DMS79 treated with DMSO at 0.1 percent for 48 hours (cell line): ENCODE measurements around the gene CHMP1B.
A peak's percentile ranks its signal among the peaks of the same experiment; 100 is the strongest.
"Not testable (repeated sequence)": the region's sequence is repeated elsewhere in the genome, so short reads cannot be mapped to it uniquely, and the experiment has no call there.

ENCODE experiments used
- DNase-seq: peaks from one replicate; lab custom pipeline; 2025; lab: John Stamatoyannopoulos, UW

The CHMP1B gene

DNA sequence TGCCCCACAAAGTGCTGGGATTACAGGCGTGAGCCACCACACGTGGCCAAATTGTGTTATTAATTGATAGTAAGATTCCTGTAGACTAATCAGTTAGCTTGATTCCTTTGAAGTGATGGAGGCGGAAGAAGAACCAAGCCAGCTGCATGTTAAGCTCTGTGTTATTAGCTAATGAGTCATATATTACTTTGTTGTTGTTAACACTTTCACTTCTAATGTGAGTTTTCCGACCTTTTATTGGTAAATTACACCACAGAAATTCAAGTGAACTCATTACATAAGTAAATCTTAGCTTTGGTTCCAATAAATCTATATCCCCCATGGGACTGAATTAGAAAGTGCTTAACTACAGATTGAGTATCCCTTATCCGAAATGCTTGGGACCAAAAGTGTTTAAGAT lies 20.3 kb downstream of the CHMP1B start:
- no peak for DNase-seq

DNA sequence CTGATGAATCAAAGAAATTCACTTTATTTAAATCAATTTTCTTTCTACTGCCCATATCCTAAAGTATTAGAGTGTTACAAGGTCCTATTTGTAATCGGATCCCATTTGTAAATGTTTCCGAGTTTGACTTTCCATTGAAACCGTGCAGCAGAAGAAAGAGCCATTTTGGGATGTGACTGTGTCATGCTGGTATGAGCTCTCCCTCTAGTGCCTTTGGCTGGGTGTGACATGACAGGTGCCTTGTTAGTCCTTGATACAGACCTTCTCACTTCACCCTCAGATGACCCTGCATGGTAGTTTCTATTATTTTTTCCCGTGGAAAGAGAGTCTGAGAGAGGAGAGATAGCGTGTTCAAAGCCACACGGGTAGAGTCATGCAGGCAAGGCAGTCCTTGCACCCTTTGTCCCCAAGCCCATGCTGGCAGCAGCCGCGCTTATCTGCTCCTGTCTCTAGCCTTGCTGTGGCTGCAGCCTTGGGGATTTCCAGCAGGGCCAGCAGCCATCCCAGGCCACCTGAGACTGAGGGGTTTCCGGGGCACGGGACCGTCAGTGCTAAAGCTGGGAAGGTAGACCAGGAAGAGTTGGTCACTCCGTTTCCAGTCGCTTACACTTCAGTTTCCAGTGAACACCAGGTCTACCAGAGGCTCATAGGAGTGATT lies 21.4 kb downstream of the CHMP1B start:
- peak; percentile 16 for DNase-seq

DNA sequence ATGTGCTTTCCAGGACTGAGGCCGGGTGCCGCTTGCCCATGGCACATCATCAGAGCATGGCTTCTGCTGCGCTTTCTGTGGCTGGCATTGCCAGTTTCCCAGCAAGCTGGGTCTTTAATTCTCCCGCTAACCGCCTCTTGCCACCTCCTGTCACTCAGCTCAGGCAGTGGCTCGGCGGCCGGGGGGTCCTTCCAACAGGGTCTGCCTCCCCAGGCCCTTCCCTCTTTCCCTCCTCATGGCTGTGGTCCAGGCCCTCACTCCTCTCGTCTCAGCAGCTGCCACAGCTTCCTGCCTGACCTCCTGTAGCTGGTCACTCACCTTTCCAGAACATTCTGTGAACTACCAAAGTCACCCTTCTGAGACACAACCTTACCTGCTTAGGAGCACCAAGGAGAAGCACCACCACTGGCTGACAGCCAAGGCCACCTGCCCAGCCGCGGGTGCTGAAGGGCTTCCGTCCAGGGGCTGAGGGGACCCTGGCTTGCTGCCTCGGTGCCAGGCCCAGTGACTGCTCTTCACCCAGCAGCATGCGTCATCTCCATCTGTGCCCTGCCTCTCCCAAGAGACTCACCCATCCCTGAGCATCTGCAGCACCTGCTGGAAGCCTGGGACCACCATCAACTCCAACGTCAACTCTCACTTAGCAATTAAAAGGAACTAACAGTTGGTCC lies 22.6 kb downstream of the CHMP1B start:
- DNase-seq = no peak

DNA sequence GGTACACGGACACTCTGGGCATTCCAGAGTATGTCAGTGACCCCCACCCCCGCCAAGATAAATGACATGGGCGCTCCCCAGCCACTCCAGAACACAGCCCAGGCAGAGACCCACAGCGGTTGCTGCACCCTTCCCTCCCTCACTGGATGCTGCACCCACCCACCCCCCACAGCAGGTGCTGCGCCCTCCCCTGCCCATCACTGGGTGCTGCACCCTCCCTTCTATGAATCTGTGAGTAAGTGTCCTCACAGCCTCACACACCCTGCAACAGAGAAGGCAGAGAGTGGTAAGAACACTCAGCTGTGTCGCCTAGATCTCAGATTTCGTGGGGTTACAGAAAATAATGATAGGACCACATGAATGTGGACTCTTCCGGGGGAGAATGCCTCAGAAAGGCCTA lies 23.5 kb downstream of the CHMP1B start:
- DNase-seq = no peak

DNA sequence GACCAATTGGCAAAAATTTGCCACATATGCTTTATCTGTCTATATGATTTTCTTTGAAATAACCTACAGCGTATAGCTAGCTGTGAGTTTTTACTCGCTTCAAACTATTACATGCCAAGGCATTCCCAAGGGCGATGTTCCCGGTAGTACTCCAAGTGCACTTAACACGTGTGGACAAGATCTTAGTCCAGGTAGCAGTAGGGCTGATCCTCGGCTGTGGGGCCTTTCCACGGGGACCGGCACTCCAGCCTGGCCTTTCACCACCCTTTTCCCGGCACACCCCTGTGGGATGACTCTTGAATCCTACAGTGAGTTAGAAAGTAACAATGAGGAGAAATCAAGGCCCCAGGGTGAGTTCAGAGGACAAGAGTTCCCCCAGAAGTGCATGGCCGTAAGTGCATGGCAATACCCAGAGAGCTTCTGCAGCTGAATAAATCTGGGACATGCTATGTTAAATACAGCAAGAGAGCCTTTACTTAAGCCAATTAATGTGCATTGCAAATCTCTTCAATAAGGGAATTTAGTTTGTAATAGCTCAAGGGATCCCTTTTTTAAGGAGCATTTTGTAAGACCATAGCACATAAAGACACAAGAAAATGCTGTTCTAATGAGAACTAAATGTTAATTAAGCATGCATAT lies 26.4 kb downstream of the CHMP1B start:
- DNase-seq = no peak

DNA sequence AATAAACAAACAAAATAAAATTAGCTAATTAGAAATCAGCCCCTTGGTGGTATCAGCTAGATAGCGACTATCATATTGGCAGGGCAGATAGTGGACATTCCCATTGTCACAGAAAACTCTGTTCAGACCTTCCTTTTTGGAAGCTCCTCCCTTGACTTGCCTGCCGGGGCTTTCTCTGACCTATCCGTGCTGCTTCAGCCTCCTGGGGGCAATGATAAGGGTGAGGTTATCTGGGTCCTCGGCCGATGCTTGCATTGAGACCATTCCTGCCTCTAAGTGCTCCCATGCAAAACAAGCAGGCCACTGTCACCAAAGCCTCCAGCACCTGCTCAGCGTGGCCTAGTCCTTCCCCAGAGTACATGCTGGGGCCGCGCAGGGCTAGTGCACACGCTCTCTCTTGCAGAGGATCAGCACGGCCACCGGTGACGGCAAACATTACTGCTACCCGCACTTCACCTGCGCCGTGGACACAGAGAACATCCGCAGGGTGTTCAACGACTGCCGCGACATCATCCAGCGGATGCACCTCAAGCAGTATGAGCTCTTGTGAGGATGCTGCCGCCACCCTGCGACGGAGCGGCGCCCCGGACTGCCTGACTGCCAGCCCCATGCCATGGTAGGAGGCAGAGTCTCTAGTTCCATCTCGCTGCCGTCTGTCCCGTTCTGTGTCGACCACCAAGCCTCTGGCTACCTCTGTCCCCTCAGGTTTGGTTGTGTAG lies 29.5 kb downstream of the CHMP1B start:
- no peak for DNase-seq

DNA sequence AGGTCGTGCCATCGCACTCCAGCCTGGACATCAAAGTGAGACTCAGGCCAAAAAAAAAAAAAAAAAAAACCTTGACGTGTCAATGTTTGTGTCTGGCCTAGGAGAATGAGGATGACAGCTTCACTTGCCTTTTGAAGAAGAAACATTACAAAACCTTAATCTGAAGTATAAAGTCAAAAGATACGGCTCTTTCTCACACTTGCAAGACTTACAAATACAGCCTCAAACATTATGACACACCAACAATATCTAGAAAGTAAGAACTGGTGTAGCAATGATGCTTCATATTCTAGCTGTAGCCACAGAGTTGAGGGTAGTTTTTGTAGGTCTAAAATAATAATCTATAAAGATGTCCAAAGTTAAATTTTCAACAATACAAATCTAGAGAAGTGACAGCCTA lies 31.4 kb downstream of the CHMP1B start:
- DNase-seq = no peak

DNA sequence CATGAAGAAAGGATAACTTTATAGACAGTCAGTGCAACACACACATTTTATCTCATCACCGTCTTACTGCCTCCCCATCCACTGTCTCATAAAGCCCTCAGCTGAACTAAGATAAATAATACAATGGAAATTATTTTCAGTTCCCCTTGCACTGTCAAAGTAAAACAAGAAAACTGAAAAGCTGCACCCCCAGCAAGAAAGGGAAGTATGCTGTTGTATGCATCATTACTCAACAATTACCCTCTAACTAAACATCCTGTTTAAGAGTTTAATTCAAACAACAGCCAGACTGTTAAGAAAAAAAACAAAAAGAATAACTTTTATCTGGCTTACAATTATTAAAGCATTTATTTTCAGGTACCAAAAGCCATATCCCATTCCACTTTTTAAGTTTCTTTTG lies 31.9 kb downstream of the CHMP1B start:
- DNase-seq = no peak

DNA sequence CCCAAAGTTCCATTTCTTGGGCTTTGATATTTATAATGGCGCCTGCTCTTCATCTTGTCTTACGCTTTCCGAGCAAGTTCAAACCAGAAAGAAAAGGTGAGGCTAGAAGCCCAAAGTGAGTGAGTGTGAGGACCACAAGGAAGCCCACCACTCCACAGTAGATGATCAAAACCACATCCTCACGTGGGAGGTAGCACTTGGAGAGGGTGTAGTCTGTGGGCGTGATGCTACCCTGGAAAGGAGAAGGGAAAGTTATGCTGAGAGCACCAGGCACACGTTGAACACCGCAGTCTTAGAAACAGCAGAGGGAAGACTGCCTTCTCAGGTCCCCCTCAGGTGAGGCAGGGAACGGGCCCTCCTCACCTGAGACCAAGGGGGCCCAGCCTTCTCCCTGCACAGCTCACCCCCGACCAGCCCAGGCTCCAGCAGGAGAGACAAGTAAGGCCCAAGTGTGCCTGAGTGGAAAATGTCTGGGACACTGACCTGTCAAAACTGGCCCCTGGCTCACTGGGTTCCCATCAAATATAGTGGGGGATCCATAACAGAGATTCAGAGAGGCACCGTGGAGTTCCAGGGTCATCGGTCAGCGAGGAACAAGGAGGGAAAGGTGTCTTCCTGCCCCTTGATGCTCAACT lies 33.3 kb downstream of the CHMP1B start:
- no peak for DNase-seq

DNA sequence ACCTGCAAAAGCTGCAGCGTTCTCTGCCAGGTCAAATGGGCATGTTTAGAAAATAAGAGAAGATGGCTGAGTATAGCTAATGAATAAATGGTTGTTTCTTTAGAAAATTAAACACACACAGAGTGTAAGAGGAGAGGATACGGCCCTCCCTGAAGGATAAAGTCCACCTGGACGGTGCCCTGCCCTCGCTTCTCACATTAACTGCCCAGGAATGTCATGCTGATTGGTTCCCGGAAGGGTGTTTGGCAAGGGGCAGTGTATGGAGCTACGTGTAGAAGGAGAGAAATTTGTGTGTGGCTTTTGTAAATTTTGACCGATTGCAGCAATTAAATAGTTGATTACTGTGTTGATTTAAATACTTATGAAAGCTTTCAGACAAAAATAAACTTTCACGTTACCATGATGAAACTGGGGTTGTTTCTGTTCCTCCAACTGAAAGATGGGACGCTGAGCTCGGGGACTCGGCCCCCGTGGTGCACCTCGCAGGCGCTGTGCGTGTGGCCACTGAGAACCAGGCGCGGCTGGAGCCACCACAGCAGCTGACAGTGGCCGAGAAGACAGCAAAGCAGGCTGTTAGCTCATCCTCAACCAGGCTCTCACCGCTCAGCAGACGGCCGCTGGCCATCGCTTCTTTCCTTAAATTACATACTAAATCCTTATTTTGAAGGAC lies 34.2 kb downstream of the CHMP1B start:
- no peak for DNase-seq

DNA sequence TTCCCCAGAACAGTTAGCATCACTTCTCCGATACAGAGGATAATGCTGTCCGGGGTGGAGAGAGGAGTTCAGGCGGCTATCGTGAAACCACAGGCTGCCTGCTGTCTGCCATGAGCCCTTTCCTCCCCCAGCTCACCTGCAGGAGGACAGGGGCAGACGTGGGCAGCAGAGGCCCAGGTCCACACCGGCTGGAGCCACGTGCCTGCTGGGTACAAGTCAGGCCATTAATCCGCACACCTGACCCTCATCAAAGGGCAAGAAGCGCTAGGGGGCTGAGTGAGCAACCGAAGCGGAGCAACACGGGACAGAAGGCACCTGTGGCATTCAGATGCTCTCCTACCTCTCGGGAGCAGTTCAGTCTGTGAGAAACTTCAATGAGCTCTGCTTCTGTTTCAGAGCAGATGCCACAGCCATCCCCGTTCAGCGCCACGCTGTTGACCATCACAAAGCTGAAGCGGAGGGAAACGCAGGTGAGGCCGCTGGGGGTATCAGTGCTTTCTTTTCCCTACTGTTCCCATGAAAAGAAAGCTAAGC lies 35.4 kb downstream of the CHMP1B start:
- no peak for DNase-seq

DNA sequence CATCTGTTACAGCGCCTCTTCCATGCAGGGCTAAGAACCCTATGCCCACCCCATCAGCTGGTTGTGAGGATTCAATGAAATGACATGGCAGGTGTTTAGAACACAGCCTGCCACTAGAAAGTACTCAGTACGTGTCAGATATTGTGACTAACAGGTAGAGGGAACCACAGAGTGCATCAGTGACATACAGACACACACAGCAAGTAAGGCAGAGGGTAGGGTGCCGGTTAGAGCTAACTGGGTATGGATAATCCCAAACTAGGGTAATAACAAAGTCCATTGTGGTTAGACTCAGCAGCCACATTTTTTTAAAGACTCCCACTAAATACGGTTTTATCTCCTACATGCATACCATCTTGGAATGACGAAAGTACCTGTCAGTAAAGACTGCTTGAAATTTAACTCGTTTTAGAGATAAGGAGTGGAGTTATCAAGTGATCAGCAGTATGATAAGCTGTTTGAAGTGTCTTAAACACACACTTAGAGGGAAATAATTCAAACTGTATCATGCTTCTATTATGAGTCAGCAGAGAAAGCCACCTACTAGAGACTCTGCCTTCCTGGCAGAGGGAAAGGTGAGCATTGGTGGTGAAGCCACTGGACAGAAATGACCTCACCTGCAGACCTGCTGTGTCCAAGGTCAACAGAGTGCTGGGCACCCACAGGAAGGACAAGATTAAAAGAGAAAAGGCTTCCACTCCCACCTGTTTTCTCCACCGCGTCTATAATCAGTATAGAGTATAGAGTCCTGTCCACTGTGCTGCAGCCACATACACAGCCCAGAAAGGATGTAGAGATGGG lies 36.3 kb downstream of the CHMP1B start:
- no peak for DNase-seq

DNA sequence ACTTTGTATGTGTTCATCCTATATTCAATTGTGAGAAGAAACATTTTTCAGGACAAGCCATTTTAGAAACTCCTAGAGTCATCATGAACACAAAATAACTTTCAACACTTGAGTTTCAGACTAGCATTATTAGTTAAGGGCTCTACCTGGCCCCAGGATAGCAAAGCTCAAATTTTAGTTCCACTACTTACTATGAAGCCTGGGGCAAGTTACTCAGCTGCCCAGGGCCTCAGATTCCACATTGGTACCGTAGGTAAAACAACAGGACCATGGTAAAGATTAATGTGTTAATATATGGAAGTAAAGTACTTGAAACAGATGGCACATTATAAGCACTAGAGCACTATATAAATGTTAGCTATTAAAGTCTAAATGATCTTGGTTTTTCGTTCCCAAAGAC lies 37.5 kb downstream of the CHMP1B start:
- DNase-seq = no peak

DNA sequence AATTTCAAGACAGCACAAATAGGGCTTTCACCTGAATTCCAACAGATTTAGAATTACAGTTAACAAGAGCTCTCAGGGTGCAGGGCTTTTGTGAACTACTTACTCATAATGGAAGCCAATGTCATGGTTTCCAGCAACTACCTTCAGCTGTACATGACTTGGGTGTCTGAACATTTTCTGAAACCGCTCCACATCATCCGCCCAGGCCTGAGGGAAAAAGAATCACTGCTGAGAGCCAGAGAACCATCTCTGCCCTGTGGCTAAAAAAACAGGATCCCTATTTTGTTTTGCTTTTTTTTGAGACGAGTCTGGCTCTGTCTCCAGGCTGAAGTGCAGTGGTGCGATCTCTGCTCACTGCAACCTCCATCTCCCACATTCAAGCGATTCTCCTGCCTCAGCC lies 38.1 kb downstream of the CHMP1B start:
- no peak for DNase-seq

DNA sequence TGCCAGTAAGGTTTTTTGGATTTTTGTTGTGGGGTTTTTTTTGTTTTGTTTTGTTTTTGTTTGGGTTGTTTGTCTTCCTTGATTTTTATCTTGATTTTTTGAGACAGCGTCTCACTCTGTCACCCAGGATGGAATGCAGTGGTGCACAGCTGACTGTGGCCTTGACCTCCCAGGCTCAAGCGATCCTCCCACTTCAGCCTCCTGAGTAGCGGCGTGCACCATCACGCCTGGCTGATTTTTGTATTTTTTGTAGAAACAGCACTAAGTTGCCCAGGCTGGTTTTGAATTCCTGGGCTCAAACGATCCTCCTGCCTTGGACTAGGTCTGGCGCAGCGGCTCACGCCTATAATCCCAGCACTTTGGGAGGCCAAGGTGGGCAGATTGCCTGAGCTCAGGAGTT lies 40.5 kb downstream of the CHMP1B start:
- DNase-seq = no peak

DNA sequence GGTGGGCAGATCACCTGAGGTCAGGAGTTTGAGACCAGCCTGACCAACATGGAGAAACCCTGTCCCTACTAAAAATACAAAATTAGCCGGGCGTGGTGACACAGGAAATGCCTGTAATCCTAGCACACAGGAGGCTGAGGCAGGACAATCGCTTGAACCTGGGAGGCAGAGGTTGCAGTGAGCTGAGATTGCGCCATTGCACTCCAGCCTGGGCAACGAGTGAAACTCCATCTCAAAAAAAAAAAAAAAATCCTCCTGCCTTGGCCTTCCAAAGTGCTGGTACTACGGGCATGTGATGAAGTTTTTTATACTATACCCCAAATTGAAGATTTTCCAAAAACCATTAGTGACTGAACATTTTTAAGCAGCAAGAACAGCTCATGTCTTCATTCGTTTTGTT lies 41.2 kb downstream of the CHMP1B start:
- not testable (repeated sequence) for DNase-seq

DNA sequence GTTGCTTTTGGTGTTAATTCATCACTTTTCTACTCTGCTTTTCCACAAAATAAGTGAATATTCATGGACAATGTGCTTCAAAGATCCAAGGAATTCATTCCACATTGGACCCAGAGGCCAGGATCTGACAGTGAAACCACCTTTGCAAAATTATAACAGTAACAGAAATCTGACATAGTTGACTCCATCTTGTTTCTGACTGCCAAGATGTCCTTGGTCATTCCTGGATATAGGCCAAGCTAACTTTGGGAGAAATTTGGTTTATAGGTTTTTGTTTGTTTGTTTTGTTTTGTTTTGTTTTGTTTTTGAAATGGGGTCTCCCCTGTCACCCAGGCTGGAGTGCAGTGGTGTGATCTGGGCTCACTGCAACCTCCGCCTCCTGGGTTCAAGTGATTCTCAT lies 46.6 kb downstream of the CHMP1B start:
- no peak for DNase-seq

DNA sequence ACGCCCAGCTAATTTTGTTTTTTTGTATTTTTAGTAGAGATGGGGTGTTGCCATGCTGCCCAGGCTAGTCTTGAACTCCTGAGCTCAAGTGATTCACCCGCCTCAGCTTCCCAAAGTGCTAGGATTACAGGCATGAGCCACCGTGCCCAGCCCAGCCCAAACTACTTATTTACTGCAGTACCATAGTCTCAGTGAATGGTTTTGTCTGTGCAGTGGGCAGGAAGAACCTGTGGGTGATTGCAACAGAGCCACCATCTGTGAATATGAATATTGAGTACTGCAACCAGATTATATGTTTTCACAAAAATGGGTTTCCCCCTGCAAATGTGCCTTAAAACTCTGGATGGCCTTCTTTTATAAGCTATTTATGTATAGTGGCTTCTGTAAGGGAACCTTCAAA lies 47.9 kb downstream of the CHMP1B start:
- no peak for DNase-seq

DNA sequence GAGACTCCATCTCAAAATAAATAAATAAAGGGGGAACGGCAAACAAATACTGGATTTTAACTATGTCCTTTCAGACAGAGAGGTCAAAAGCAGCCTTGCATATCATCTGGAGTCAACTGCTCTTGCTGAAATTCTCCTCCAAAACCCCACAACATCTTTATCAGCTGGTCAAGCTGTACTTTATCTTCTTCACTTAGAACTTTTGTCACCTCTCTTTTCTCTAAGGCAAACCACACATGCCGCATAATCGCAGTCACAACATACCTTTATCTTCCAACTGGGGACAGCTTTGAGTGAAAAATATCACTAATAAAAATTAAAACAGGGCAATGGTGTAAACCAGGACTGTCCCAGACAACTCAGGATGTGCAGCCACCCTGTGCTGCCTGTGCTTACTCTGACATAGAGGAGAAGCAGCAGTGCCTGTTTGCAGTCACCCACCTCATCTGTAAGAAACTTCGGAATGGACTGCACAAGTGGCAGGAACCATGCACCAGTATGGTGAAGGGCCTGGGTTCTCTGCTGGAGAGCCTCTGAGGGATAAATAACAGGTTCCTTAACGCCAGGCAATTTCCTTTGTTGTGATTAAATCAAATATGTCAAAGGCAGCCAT lies 50.7 kb downstream of the CHMP1B start:
- DNase-seq = no peak

DNA sequence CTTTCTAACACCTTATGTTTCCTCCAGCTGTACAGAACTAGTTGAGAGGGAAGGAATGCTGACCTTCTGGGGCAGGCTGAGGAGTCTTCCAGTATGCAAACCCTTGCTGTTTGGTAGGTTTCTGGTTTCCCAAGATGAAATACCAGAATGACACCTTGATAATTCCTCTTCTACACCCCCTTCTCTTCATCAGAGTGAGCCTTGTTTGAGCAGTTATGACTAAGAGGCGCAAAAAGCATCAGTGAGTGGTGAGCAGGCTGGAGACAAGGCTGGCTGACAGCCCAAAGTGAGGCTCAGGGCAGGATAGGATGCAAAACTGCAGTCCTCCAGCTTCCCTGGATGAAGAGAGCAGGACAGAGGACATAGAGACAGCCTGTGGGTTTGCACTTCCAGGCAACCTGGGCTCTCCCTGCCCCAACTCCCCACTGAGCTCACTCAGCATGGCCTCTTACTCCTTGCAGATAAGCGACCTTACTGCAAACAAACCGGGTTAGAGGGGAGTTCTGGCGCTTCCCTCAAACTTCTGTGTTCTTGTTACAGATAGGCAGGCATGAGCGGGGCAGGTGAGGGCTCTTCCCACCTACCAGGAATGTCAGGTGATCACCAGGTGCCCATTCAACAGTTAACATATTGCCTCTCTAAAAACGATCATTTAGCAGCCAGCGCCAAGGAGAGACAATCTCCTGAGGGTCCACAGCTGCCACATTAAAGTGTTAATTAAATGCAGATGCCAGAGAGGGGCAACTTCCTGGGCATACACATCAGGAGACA lies 51.5 kb downstream of the CHMP1B start:
- no peak for DNase-seq
